GM19438 (cell line): ENCODE results near the gene CAMTA1.

Experiments
- ATAC-seq: cut with Tn5 transposase; IDR thresholded peaks from one replicate; pipeline ENCODE4 v1.9.1; 2021; ENCODE audit warnings: low read depth; ENCODE audit not compliant: unreplicated experiment

The CAMTA1 gene

DNA sequence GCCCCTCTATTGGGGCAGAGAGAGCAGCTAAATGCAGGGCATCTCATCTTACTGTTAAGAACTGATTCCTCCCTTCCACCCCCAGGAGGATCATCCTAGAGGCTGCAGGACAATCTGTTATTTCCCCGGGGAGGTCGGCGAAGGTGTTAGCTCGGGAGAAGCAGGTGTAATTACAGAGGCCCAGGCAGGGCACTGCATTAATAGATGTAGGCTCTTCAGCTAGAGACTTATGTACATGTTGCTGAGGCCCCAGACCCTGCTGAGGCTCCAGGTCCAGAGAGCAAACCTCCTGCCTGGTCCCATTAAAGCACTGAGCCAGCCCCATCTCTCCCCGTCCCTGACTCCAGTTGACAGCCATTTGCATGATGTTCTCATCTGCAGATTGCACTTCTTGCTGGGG, 665.6 kb downstream of the CAMTA1 start:
- no peak for ATAC-seq

DNA sequence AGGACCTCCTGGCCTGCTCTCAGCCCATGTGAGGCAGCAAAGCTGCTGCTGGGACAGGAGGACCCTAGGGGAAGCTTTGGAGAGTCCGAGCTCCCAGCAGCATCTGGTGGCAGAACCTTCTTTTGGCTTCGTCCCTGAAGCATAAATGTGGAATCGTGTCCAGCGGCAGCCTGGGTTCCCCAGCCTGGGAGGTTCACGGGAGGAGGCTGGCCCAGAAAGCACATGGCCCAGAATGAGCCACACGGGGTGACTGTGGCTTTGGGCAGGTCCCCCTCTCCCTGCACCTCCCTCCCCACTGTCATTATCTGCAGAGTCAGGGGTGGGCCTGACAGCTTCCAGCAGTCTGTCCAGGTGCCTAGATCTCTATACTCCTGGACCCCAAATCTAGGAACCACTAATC, 667.8 kb downstream of the CAMTA1 start:
- ATAC-seq, result no peak

DNA sequence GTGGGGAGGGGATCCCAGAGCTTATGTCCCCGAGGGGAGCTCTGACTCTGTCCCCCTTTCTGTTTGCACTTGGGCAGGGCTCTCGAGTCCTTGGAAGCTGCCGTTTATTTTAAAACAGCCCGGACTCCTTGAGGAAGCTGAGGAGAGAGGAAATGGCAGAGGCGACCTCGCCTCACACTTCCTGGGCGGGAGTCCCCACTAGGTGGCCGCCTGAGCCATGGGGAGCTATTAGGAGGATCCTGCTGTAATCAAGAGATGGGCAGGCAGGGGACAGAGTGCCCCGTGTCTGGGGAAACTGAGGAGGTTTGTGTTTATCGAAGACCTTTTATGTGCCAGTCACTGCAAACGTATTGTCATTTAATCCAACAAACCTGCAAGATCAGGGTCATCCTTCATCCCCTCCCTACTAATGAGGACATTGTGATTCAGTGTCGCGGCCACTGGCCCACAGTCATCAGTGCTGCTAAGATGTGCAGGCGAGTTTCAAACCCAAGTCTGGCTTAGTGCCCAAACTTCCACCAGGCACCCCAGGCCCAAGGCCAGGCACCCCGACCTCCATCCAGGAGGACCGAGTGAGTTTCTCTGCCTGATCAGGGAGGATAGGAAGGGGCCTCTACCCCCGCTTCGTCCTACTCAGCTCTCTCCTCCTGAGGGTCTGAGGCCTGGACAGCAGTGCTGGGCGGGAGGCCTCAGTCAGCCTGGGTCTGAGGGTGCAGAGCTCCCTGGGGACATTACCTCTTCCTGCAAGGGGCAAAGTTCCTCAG, 669.0 kb downstream of the CAMTA1 start:
- ATAC-seq, result no peak

DNA sequence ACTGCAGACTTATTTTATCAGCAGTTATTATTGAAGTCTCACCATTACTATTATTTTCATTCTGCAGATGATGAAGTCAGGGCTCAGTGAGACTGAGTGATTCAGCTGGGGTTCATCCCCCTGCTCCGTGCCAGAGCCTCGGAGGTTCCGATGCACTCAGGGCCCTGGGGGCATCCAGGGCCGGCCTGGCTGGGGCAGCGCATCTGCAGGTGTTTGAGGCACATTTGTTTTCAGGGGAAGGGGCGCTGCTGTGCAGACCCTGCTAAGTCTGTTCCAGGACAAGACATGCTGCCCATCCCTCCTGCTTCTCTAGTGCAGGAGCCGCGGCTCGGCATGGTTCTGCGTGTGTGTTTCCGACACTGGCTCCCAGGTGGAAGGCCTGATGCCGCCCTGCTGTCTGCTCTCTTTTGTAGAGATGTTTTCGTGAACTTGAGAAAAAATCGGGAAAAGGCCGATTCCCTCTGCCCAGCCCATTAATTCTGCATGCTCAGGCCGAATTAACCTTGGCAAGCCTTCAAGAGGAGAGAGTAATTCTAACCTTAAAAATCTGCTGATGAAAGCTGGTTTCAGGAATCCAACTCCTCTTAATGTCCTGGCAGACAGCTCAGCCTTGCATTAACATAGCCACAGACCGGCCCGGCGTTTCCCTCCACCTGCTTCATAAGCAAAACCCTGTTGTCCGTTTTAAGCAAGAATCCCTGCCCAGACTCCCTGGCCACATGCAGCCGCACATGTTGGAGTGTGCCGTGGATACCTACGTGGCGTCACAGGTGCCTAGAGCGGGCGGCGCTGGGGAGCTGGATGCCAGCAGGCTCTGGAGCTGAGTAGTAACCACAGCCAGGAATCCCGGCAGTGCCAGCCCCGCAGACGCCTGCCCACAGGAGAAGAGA, 669.9 kb downstream of the CAMTA1 start:
- no peak for ATAC-seq

DNA sequence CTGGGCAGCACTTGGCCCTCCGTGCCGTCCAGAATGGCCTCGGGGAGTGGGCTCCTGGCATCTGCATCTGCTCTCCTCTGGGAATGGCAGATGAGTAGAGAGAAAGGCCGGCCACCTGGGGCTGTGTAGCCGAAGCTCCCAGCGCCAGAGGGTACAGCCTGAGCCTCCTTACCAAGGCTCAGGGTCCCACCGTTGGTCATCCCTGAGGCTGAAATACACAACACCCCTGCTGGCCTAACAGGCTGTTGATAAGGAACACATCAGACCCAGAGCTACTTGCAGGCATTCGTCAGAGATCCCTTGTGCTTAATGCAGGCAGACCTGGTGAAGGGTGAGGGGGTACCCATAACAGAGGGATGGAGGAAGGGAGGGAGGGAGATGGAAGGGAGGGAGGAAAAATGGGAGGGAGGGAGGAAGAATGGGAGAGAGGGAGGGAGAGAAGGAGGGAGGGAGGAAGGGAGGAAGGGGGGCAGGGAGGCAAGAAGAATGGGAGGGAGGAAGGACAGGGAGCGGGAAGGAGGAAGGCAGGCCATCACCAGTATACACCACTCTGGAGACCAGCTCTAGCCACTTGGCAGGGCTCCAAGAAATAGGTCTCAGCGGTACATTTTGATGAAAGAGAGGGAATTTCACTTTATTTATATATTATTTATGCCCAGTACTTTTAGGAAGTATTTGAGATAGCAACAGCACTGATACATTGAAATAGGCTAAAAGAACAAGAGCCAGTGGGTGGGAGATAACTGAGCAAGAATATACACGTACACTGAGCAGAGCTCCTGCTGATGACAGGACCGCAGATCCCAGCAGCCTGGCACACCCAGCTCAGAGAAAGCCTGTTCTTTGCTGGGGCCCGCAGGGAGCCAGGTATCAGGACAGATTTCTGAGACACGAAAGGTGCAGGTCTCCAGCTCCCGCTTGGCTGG, 670.8 kb downstream of the CAMTA1 start:
- ATAC-seq, result no peak

DNA sequence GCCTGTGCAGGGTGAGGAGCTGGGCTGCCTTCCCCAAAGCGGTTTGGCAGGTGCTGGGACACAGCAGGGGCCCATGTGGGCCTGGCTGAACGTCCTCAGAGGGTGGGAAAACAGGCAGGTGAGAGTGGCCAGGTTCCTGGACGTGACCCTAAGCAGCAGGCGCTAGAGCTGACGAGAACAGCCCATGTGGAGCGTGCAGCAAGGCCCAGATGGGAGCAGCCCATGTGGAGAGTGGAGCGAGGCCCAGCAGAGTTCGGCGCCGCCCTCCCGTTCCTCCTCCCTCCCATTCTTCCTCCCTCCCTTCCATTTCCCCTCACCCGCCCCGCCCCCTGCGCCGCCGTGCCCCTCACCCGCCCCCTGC, 671.4 kb downstream of the CAMTA1 start:
- ATAC-seq, result no peak

DNA sequence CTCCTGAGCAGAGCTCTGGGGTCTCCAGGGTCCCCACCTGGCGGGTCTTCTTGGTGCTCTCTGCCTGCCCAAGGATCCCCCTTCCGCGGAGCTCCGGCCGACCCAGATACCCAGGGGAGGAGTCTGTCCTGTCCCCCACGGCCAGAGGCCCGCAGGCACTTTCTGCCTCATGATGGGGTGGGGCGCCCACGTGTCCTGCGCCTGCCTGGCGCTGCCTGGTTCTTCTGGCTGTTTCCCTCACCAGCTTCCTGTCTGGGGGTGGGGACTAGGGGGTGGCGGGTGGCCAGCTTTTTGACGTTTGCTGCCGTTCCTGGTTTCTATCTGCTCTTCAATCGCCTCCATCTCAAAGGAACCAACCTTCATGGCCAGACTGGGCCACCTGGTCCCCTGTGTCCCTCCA, 672.6 kb downstream of the CAMTA1 start:
- no peak for ATAC-seq

DNA sequence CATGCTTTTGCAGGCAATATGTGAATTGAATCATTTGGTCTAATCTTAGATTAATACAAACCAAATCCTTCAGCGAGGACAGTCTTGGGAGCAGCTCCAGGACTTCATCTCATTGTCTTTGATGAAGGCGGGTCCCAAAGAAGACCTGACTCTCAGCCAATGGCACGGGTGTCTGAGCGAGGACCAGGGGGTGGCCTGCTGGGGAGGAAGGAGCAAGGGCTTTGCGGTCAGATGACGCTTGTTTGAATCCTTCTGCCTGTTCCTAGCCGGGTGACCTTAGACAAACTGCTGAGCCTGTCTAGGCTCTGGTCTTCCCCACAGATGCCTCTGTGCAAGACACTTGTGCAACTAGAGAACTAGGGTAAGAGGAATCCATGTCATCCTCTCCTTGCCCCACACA, 673.7 kb downstream of the CAMTA1 start:
- no peak for ATAC-seq

DNA sequence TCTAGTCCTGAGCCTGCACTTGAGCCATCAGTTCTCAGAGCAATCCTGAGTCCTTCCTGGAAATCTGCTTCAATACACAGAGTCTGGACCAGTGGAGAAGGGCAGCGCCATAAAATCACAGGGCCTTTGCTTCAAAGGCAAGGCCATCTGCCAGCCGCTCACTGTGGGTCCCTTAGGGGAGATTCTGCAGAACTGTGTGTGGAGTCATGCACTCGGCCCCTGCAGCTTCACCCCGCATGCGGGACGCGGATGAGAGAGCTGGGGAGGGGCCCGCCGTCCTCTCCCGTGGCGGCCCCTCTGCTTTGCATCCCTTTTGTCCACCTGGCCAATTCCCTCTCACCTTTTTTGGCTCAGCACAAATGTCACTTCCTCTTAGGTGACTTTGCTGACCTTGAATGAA, 674.7 kb downstream of the CAMTA1 start:
- ATAC-seq, result no peak

DNA sequence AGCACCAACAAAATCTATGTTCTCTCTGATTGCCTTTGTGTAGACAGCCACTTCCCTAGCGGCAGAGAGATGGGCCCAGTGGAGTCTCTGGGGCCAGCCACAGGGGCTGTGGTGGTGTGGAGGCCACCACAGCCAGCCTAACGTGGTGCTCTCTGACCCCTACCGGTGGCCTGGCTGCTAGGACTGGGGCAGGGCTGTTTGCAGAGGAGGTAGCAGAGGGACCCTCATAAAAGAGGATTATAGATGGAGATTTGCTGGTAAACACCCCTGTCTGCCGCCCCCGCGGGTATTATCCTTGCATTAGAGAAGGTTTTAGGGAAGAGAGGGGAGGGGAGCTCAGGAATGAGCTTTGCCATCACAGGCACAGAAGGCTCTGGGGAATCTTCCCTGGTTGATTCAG, 675.6 kb downstream of the CAMTA1 start:
- no peak for ATAC-seq

DNA sequence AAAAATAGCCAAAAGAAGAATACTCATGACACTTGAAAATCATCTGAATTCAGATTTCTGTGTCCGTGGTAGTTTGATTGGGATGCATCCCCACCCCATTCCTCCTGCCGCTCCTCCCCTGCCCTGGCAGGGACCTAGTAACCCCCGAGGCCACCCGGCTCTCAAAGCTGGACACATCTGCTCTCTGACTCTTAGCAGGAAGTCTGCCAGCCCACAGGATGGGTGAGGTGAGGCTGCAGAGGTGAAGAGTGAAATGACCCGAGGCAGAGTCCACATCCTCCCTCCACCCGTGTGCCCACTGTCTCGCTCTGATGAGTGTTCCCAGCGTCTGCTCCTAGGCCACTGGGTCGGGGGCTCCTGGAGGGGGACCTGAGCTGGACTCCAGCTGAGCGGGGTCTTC, 677.4 kb downstream of the CAMTA1 start:
- ATAC-seq, result no peak

DNA sequence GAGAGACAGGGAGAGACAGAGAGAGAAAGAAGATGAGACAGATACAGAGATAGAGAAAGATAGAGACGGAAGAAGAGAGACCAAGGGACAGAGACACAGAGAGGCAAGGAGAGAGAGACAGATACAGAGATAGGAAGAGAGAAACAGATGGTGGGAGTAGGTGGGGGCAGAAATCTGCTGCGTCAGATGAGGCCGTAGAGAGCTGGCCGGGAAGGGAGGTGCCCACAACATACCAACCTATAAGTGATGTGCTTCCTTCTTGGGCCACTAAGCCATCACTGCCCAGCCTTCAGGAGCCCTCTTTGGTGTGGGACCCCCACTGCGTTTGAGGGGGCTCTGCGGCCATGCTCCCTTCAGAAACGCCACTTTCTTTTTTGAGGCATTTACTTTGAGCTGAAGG, 678.3 kb downstream of the CAMTA1 start:
- ATAC-seq, result no peak

DNA sequence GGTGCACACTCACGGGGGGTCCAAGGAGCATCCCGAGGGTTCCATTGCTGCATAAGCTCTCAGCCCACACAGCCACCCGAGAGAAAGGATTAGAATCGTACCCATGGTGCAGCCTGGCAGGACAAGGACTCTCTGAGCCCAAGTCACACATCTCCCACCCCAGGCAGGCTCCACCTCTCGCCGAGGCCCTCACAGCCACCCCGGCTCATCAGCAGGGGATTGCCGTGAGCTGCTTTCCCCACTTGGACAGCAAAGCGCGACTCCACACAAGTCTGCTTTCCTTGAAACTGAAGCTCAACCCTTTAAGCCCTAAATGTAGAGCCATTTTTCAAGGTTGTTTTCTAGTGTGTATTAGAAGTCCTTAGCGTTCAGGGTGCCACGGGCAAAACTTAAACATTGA, 679.5 kb downstream of the CAMTA1 start:
- no peak for ATAC-seq

DNA sequence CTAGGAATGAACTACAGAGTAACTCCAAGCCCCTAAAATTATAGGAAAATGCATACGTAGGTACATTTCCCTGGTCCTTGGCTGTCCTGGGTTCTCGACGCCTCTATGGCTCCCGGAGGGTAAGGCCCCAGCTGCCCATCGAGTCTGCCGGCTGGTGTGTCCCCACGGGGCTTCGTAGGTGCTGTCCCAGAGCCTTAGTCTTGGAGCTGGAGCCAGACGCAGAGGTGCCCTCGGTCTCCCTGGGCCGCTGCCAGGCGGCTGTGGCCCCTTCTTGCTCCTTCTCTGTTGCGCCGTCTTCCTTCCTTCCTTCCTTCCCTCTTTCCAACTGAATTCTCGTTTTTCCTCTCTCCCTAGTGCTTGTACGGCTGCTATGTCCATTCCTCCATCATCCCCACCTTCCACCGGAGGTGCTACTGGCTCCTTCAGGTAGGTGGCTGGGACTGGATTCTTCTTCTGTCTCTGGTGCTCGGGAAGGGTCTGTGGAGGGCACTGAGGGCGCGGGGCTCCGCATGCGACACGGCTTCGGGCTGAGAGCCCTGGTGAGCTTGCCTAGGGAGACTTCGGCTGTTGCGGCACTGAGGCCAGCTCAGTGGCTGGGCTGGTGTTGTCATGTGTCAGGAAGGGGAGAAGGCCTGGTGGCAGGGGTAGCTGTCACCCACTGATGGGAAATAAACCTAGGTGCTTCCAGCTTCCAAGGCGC, 682.4 kb downstream of the CAMTA1 start:
- ATAC-seq, result no peak

DNA sequence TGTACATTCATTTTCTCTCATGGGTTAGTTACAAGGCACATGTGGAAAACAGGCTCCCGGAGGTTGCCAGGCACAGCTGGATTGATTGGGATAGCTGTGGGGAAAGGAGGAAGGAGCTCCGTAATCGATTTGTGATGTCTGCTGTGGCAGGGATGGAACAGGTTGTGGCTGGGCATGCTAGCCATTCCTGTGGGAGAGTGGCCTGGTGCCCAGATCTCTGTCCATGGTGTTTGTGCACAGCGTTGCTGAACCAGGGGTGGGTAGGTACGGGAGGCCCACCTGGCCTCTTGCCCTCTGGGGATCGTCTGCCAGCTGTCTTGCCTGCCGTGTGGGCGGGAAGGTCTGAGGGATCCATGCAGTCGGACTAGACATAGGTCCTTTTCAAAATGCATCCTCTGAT, 683.0 kb downstream of the CAMTA1 start:
- ATAC-seq, result no peak

DNA sequence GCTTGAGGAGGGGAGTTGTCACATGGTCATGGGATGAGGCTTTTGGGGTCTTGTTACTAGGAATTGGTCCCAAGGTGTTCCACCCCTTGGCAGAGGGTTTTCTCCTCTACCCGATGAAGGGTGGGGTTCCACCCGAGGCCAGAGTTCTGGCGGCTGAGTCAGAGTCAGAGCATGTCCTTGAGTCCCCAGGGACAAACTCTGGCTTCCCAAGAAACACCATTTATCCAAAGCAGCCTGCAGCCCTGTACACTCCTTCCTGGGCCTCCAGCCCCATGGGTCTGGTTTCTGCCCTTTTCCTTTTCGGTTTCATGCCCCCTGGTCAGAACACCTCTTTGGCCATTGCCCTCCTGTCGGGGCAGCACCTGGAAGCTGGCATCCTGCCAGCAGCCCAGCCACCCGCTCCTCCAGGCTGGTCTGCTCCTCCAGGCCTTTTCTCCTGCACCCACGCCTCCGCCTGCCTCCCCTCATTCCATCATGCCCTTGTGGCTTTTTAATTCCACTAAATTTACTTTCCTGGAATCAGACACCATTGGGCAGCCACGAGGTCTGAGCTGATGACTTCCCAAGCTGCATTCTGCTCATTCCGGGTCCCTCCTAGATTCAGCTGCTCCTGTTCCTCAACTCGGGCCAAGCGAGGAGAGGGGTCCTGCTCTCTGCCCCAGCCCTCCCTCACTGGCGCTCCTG, 684.1 kb downstream of the CAMTA1 start:
- no peak for ATAC-seq

DNA sequence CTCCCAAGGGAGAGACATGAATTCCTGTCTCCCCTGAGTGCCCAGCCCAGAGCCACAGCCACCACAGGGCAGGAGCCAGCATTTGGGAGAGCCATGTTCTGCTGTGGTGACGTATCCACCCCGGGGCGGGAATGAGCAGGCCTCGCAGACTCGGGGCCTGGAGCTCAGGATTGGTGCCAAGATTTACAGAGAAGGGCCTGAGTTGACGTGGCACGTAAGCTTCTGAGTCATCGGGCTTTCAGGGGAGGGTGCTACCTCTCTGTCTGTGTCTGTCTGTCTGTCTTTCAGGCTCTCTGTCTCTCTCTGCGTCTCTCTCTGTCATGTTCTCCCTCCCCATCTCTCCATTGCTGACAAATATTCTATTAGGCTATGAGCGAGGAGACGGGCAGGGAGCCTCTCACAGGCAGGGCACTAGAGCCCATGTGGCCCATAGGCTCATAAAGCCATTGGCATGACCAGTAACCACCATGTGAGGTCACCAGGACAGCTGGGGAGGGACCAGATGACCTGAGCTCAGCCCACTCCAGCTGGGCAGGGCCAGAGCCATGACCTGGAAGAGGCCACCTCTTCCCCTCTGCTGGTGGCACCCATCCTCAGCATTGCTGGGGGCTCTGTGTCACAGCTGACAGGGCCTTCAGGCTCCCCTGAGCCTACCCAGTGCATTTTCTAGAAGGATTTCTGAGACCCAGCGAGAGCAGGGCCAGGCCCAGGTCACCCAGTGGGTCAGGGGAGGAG, 685.8 kb downstream of the CAMTA1 start:
- no peak for ATAC-seq

DNA sequence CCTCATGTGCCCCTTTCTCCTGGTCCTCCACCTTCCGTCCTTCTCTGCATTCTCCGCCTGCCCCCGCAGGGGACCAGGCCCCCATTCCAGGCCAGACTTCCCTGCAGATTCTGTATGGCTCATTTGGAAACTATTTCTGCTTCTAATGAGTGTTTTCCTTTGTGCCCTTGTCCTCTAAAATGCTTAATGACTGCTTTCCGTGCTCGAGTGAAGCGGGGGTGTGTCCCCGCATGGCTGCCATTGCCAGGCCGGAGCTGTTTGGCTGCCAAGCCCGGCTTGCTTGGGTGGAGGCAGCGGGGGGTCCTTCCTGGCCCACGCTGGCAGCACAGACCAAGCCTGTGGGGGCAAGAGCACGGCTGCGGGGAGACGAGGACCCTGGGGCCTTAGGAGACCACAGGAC, 686.6 kb downstream of the CAMTA1 start:
- no peak for ATAC-seq
